ENCODE measurements around the gene DNASE2.

Gene DNASE2

DNA sequence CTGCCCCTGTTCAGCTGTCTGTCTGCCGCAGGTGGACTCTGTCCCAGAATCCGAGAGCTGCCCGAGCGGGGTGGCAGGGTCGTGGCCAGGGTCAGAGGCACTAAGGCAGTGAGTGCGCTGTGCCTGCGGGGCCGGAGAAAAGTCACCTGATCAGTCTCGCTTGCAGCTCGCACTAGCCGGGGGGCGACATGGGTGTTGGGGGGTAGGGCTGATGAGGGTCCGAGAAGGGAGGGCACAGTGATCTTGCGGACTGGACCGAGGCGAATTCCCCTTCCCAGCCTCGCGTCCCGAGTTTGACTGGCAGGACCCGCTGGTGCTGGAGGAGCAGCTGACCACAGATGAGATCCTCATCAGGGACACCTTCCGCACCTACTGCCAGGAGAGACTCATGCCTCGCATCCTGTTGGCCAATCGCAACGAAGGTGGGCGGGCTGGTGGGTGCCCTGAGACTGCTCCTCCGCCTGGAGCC lies 10.3 kb upstream of the DNASE2 start:
- peak overlapping the region; percentile 66 for H3K27ac ChIP-seq
- TF ChIP-seq ZFX (IDR thresholded peaks at IDR 0.05), result no peak
- TF ChIP-seq, protein P1, sequence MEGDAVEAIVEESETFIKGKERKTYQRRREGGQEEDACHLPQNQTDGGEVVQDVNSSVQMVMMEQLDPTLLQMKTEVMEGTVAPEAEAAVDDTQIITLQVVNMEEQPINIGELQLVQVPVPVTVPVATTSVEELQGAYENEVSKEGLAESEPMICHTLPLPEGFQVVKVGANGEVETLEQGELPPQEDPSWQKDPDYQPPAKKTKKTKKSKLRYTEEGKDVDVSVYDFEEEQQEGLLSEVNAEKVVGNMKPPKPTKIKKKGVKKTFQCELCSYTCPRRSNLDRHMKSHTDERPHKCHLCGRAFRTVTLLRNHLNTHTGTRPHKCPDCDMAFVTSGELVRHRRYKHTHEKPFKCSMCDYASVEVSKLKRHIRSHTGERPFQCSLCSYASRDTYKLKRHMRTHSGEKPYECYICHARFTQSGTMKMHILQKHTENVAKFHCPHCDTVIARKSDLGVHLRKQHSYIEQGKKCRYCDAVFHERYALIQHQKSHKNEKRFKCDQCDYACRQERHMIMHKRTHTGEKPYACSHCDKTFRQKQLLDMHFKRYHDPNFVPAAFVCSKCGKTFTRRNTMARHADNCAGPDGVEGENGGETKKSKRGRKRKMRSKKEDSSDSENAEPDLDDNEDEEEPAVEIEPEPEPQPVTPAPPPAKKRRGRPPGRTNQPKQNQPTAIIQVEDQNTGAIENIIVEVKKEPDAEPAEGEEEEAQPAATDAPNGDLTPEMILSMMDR (conservative IDR thresholded peaks at IDR 0.05), result no peak

DNA sequence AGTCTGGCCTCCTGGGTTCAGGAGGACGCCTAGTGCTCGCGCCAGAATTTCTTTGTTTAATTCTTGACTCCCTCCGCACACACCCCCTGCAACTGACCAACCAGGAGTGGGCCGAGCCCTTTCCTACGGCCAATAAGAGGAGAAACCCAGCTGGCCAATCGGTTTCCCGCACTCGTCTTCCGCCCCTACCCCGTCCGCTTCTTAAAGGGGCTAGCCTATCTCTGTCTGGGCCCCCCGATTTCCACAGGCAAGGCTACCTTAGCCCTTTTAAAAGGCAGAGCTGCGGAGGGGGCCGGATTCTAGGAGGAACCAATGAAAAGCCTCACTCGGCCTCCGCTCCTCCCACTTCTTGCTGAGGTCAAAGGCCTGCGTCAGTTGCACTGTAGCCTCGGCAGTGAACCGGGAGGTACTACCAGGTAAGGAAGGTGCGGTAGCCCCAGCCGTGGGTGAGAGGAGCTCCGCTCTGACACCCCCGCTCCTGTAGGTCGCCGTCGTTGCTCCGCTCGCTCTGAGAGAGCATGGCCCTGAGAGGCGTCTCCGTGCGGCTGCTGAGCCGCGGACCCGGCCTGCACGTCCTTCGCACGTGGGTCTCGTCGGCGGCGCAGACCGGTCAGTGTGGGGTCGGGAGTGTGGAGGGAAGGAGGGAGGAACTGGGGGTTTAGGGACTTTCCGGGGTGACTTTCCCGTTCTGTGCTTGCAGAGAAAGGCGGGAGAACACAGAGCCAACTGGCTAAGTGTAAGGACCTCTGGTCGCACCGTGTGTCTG lies 9.7 kb upstream of the DNASE2 start, which contains the start of gene GCDH:
GCDH (plus strand) TSS at position 374 of the 766 bp plus-strand sequence; CDS start at position 519, 145 bp downstream.
- TF ChIP-seq, protein P1 (conservative IDR thresholded peaks at IDR 0.05), result no peak
- 0 out of 2 replicates have a peak, but pooled peaks have one; percentile 11 for TF ChIP-seq ZFX (IDR thresholded peaks at IDR 0.05)
- H3K27ac ChIP-seq, result peak within 1 kb of the TSS; percentile 66

DNA sequence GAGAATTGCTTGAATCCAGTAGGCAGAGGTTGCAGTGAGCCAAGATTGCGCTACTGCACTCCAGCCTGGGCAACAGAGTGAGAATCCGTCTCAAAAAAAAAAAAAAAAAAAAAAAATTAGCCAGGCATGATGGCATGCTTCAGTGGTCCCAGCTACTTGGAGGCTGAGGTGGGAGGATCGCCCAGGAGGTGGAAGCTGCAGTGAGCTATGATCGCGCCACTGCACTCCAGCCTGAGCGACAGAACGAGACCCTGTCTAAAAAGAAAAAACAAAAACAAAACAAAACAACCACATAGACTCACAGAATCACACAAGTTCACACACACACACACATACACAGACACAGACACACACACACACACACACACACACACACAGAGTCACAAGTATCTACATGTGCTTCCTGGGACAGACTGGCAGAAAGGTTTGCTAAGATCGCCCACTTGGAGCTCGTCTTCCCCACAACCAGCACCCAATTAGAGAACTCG lies 9.1 kb upstream of the DNASE2 start:
- peak overlapping the region; percentile 66 for H3K27ac ChIP-seq

DNA sequence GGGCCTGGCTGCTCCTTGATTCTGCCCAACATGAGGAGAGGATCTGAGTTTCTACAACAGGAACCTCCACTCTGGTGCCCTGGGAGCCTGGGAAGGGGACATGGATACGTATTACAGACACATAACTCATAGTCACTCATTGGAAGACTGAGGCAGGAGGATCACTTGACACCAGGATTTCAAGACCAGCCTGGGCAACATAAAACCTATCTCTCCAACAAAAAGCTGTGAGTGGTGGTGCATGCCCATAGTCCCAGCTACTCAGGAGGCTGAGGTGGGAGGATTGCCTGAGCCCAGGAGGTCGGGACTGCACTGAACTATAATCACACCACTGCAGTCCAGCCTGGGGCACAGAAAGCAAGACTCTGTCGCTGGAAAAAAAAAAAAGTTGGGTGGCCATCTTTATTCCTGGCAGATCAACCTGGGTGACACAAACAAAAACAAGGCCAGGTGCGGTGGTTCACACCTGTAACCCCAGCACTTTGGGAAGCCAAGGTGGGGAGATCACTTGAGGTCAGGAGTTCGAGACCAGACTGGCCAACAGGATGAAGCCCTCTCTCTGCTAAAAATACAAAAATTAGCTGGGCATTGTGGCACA lies 6.9 kb upstream of the DNASE2 start:
- TF ChIP-seq, protein P1 (conservative IDR thresholded peaks at IDR 0.05), result no peak
- TF ChIP-seq ZFX (IDR thresholded peaks at IDR 0.05), result no peak
- H3K27ac ChIP-seq, result no peak overlapping the region

DNA sequence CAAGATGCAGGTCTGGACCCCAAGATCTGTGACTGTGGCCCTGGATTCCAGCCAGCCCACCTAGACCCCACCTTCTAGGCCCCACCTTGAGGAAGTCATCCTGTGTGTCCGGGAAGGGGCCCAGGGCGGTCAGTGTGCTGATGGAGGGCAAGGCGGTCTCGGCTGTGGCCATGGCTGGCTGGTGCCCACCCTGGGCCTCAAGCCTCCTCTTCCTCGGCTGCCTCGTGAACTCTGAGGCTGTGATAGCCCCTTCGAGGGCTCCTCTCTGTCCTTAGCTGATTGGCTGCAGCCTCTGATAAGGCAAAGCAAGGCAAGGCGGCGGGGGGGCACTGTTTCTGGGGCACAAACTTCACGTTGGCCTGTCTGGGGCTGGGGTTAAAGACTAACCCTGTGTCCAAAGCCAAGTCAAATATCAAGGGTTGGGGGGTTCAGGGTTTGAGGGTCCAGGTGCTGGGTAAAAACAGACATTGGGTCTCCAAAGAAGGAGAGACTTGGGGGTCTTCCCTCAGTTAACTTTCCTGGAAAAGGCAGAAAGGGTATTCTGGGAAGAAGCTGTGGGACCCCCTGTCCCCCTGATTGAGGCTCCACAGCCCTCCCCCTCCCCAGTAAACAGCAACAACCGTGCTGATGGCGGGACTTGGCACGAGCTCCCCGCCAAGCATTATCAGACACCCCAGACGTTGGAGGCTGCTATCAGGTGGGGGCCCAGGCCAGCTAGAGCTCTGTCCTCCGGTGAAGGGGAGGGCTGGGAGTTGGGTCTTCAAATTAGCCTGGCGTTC lies 5.9 kb upstream of the DNASE2 start, which contains the start of gene KLF1:
KLF1 (minus strand) TSS at position 233 of the 779 bp plus-strand sequence; CDS start at position 172, 61 bp downstream.
- peak within 1 kb of the TSS; percentile 64 for H3K27ac ChIP-seq

DNA sequence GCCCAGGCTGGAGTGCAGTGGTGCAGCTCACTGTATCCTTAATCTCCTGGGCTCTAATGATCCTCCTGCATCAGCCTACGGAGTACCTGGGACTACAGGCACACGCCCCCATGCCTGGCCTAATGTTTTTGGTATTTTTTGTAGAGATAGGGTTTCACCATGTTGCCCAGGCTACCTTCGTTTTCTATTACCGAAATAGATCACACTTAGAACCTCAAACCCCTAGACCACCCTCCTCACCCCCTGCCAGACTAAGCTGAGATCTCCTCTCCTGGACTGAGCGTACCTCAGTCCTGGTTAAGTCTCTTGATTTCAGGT lies 5.4 kb upstream of the DNASE2 start:
- no peak for TF ChIP-seq ZFX (IDR thresholded peaks at IDR 0.05)
- TF ChIP-seq, protein P1 (conservative IDR thresholded peaks at IDR 0.05), result no peak

More for the DNA sequence above, 5.9 kb upstream of the DNASE2 start, which contains the start of gene KLF1:
- no peak for TF ChIP-seq ZFX (IDR thresholded peaks at IDR 0.05)
- TF ChIP-seq, protein P1 (conservative IDR thresholded peaks at IDR 0.05), result no peak

DNA sequence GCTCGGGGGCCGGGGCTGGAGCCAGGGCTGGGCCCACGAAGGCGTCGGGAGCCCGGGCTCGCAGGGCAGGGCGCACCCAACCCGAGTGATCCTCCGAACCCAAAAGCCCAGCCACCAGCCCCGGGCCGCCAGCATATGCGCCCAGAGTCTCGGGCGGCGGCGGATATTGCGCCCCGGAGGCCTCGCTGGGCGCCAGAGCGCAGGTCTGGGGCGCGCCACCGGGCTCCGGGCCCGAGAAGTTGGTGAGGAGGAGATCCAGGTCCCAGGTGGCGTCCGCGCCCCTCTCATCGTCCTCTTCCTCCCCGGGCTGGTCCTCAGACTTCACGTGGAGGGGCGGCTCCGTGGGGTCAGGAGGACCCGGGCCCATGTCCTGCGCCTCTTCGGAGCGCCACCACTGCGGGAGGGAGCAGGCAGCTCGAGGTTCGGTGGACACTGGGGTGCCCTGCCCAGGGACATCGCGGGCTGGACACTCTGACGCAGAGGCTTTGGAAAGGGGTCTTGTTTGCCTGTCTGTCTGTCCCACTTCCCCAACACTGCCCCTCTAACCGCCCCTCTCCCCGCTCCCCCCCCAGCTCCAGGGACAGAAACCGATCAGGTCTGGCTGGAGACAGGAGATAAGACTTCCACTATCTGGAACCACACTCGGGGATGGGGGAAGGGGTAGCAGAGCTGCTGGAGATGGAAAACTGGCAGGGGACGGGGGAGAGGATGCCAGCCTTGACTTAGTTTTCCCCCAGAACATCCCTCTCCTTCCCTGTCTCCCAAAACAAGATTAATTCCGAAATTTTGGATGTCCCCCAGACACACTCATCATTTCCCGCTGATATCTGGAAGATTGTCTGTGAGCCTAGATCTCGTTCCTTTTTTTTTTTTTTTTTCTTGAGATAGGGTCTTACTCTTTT lies 4.8 kb upstream of the DNASE2 start:
- TF ChIP-seq, protein P1 (conservative IDR thresholded peaks at IDR 0.05), result peak; percentile 70; the same call in 1 of the 2 replicates
- TF ChIP-seq ZFX (IDR thresholded peaks at IDR 0.05), result no peak
- H3K27ac ChIP-seq, result peak overlapping the region; percentile 64

More for the DNA sequence above, 5.4 kb upstream of the DNASE2 start:
- H3K27ac ChIP-seq, result no peak overlapping the region
